IMR-90 (cell line): ENCODE results near the gene BCAS3. TPM values are rescaled to one million over a fixed set of nuclear protein-coding genes. Genes with fewer than 3 reads are reported as not detected.

Experiments used
- ATAC-seq: fragments of 200-7000 bp; cut with Tn5 transposase; 2 replicates; pipeline ENCODE4 v1.9.1; 2020; ENCODE audit warnings: low read depth, mild to moderate bottlenecking, moderate library complexity
- BruUV-seq: library from RNA; stranded (reverse); fragments of 400-500 nt; replicated peaks from 2 replicates; lab custom pipeline; 2021; lab: Mats Ljungman, UMichigan
- CTCF ChIA-PET: fragments of 300-600 bp; formaldehyde crosslinking; extraction: SDS; loops from one replicate; lab custom pipeline; 2021; ENCODE audit warnings: antibody characterized with exemption; lab: Yijun Ruan, JAX
- POLR2A ChIA-PET: fragments of 300-600 bp; sonication (Branson Sonifier 250); formaldehyde crosslinking; loops from one replicate; lab custom pipeline; 2022; ENCODE audit warnings: antibody characterized with exemption; ENCODE audit not compliant: unreplicated experiment; lab: Charles Lee
- DNase-seq: peaks from one replicate; pipeline ENCODE4 v3.0.0; 2013
- H2AFZ ChIP-seq: replicated peaks from 2 replicates; pipeline ENCODE3; 2013; ENCODE audit warnings: low read length, mild to moderate bottlenecking; ENCODE audit not compliant: poor library complexity
- H2AK5ac ChIP-seq: 2 replicates; pipeline ENCODE4 v1.6.1; 2013; ENCODE audit warnings: low read depth, low read length, inconsistent platforms
- H2AK9ac ChIP-seq: replicated peaks from 2 replicates; pipeline ENCODE3; 2013; ENCODE audit warnings: mild to moderate bottlenecking, low read depth, low read length, moderate library complexity; ENCODE audit not compliant: poor library complexity
- H2BK120ac ChIP-seq: 2 replicates; pipeline ENCODE4 v1.6.1; 2013; ENCODE audit warnings: low read depth, low read length, inconsistent platforms
- H2BK15ac ChIP-seq: 3 replicates; pipeline ENCODE4 v1.6.1; 2013; ENCODE audit warnings: low read depth, low read length, inconsistent platforms
- H2BK20ac ChIP-seq: 2 replicates; pipeline ENCODE4 v1.6.1; 2013; ENCODE audit warnings: low read depth, mild to moderate bottlenecking, inconsistent platforms, low read length, moderate library complexity
- H2BK5ac ChIP-seq: 2 replicates; pipeline ENCODE4 v1.6.1; 2013; ENCODE audit warnings: mild to moderate bottlenecking, low read depth, low read length, inconsistent platforms; ENCODE audit not compliant: poor library complexity, severe bottlenecking
- H3K14ac ChIP-seq: replicated peaks from 2 replicates; pipeline ENCODE4 v1.6.1; 2013; ENCODE audit warnings: low read depth, low read length, inconsistent platforms
- H3K18ac ChIP-seq: 2 replicates; pipeline ENCODE4 v1.6.1; 2013; ENCODE audit warnings: low read depth, low read length, control low read depth
- H3K23ac ChIP-seq: 2 replicates; pipeline ENCODE4 v1.6.1; 2013; ENCODE audit warnings: low read depth, low read length, inconsistent platforms
- H3K27ac ChIP-seq: 2 replicates; pipeline ENCODE4 v1.5.1; 2013; ENCODE audit warnings: mild to moderate bottlenecking, control low read depth, low read length; ENCODE audit not compliant: insufficient read depth
- H3K27me3 ChIP-seq: 2 replicates; pipeline ENCODE4 v1.6.1; 2013; ENCODE audit warnings: low read length; ENCODE audit not compliant: control insufficient read depth, insufficient read depth
- H3K36me3 ChIP-seq: 2 replicates; pipeline ENCODE4 v1.6.1; 2013; ENCODE audit warnings: low read length, mixed read lengths; ENCODE audit not compliant: control insufficient read depth, insufficient read depth
- H3K4ac ChIP-seq: 2 replicates; pipeline ENCODE4 v1.6.1; 2013; ENCODE audit warnings: low read depth, low read length, inconsistent platforms
- H3K4me1 ChIP-seq: 2 replicates; pipeline ENCODE4 v1.6.1; 2013; ENCODE audit warnings: low read length, mixed read lengths; ENCODE audit not compliant: control insufficient read depth, insufficient read depth
- H3K4me2 ChIP-seq: 2 replicates; pipeline ENCODE4 v1.6.1; 2013; ENCODE audit warnings: low read depth, mild to moderate bottlenecking, control low read depth, low read length, moderate library complexity
- H3K4me3 ChIP-seq: 2 replicates; pipeline ENCODE4 v1.5.1; 2013; ENCODE audit warnings: low read depth, mild to moderate bottlenecking, control low read depth, low read length, moderate library complexity; ENCODE audit not compliant: insufficient read depth
- H3K56ac ChIP-seq: 2 replicates; pipeline ENCODE4 v1.6.1; 2013; ENCODE audit warnings: low read length, inconsistent platforms; ENCODE audit not compliant: insufficient read depth; ENCODE audit errors: extremely low read depth
- H3K79me1 ChIP-seq, 2 experiments: 2 replicates each; pipeline ENCODE4 v1.6.1; 2013; ENCODE audit warnings: low read length in 2 of 2, inconsistent platforms in 1 of 2, low read depth in 1 of 2
- H3K9ac ChIP-seq: 2 replicates; pipeline ENCODE4 v1.6.1; 2013; ENCODE audit warnings: low read depth, low read length, control low read depth
- H3K9me1 ChIP-seq: 2 replicates; pipeline ENCODE4 v1.6.1; 2013; ENCODE audit warnings: low read length, inconsistent platforms; ENCODE audit not compliant: insufficient read depth
- H3K9me3 ChIP-seq: 2 replicates; pipeline ENCODE4 v1.6.1; 2013; ENCODE audit warnings: low read length; ENCODE audit not compliant: control insufficient read depth, insufficient read depth
- H4K20me1 ChIP-seq: 2 replicates; pipeline ENCODE4 v1.6.1; 2013; ENCODE audit warnings: low read length, inconsistent platforms; ENCODE audit not compliant: insufficient read depth
- H4K5ac ChIP-seq: 2 replicates; pipeline ENCODE4 v1.6.1; 2013; ENCODE audit warnings: mild to moderate bottlenecking, low read depth, low read length, control low read depth
- H4K8ac ChIP-seq, 2 experiments: 2 replicates each; pipeline ENCODE4 v1.6.1; 2013; ENCODE audit warnings: low read depth in 2 of 2, low read length in 2 of 2, control low read depth in 1 of 2, inconsistent platforms in 1 of 2
- H4K91ac ChIP-seq: 2 replicates; pipeline ENCODE4 v1.6.1; 2013; ENCODE audit warnings: low read depth, low read length, inconsistent platforms; ENCODE audit not compliant: insufficient read depth
- BHLHE40 ChIP-seq: fragments of 150-350 bp; IDR thresholded peaks from 2 replicates; pipeline ENCODE4 v1.6.1; 2016; ENCODE audit warnings: mild to moderate bottlenecking, low read depth, low read length
- CEBPB ChIP-seq: IDR thresholded peaks from 2 replicates; pipeline ENCODE4 v1.6.1; 2012; ENCODE audit warnings: low read depth, low read length, improper control_type of control experiment
- CHD1 ChIP-seq: IDR thresholded peaks from 2 replicates; pipeline ENCODE4 v1.6.1; 2012; ENCODE audit warnings: low read depth, low read length, improper control_type of control experiment
- CTCF ChIP-seq: conservative IDR thresholded peaks from 2 replicates; pipeline ENCODE4 v1.5.1; 2012; ENCODE audit warnings: mild to moderate bottlenecking, low read depth, low read length, improper control_type of control experiment
- ELK1 ChIP-seq: fragments of 150-350 bp; IDR thresholded peaks from 2 replicates; pipeline ENCODE4 v1.6.1; 2016; ENCODE audit warnings: low read depth, mild to moderate bottlenecking, low read length, moderate library complexity, borderline replicate concordance
- FOS ChIP-seq: fragments of 150-350 bp; IDR thresholded peaks from 2 replicates; pipeline ENCODE4 v1.6.1; 2016; ENCODE audit warnings: low read depth, low read length
- MAFK ChIP-seq: IDR thresholded peaks from 2 replicates; pipeline ENCODE4 v1.6.1; 2012; ENCODE audit warnings: low read depth, low read length, improper control_type of control experiment
- MAZ ChIP-seq: IDR thresholded peaks from 2 replicates; pipeline ENCODE4 v1.6.1; 2012; ENCODE audit warnings: low read depth, mild to moderate bottlenecking, low read length, improper control_type of control experiment, moderate library complexity, borderline replicate concordance
- MXI1 ChIP-seq: IDR thresholded peaks from 2 replicates; pipeline ENCODE4 v1.6.1; 2012; ENCODE audit warnings: low read depth, mild to moderate bottlenecking, low read length, moderate library complexity, borderline replicate concordance
- NFE2L2 ChIP-seq: fragments of 150-350 bp; IDR thresholded peaks from 2 replicates; pipeline ENCODE4 v1.6.1; 2016; ENCODE audit warnings: low read depth, mild to moderate bottlenecking, low read length
- POLR2A ChIP-seq: IDR thresholded peaks from 2 replicates; pipeline ENCODE4 v1.6.1; 2012; ENCODE audit warnings: mild to moderate bottlenecking, low read depth, low read length
- RAD21 ChIP-seq: IDR thresholded peaks from 2 replicates; pipeline ENCODE4 v1.6.1; 2012; ENCODE audit warnings: low read length, improper control_type of control experiment
- RCOR1 ChIP-seq: IDR thresholded peaks from 2 replicates; pipeline ENCODE4 v1.6.1; 2012; ENCODE audit warnings: mild to moderate bottlenecking, low read length, improper control_type of control experiment; ENCODE audit not compliant: insufficient replicate concordance
- RFX5 ChIP-seq: IDR thresholded peaks from 2 replicates; pipeline ENCODE4 v1.8.0; 2012; ENCODE audit warnings: low read depth, mild to moderate bottlenecking, low read length, moderate library complexity
- SMC3 ChIP-seq: fragments of 150-350 bp; IDR thresholded peaks from 2 replicates; pipeline ENCODE4 v1.6.1; 2016; ENCODE audit warnings: low read depth, mild to moderate bottlenecking, antibody characterized with exemption, low read length, moderate library complexity
- USF2 ChIP-seq: fragments of 150-350 bp; IDR thresholded peaks from 2 replicates; pipeline ENCODE4 v1.6.1; 2017; ENCODE audit warnings: mild to moderate bottlenecking, antibody characterized with exemption, low read length, low read depth
- WGBS, 2 experiments: methylation state at CpG; one replicate each; pipeline versions ENCODE4 v1.1.5 to v1.1.7; 2013; ENCODE audit warnings: missing lambda C conversion rate in 2 of 2; ENCODE audit not compliant: insufficient read length in 1 of 2; ENCODE audit errors: extremely low coverage in 2 of 2; 5-methylcytosine and 5-hydroxymethylcytosine counted together
- dilution Hi-C: fragments of 300-500 bp; cut with HindIII; formaldehyde crosslinking; loops from one replicate; pipeline ENCODE4 v1.14.3; 2018; ENCODE audit warnings: low sequenced_read_pairs; ENCODE audit not compliant: unreplicated experiment
- in situ Hi-C: fragments of 300-500 bp; cut with MboI; formaldehyde crosslinking; loops from 3 replicates; pipeline ENCODE4 v1.14.3; 2019; ENCODE audit warnings: low sequenced_read_pairs, inconsistent platforms, mixed read lengths
- intact Hi-C: fragments of 100-400 bp; cut with micrococcal nuclease; formaldehyde crosslinking; loops from 2 replicates; pipeline ENCODE4 v1.10.0; 2022
- polyA plus RNA-seq, 3 experiments: library from polyadenylated mRNA; depleted of rRNA; stranded (reverse); fragments of >200 nt; gene quantifications; 2 replicates each; pipeline ENCODE4 v1.2.3, GENCODE V29; 2012; ENCODE audit warnings: low replicate concordance in 1 of 3
- total RNA-seq: library from RNA; depleted of rRNA; stranded (reverse); fragments of >200 nt; gene quantifications from 2 replicates; pipeline ENCODE4 v1.2.3, GENCODE V29; 2012

The BCAS3 gene
- total and polyA plus RNA-seq, 2 of the 4 experiments (the other 2 are of a cell fraction), result 6.3 to 27.1 TPM

- no peak overlapping the region for H2BK5ac ChIP-seq
- dilution Hi-C loops, result no loop called here
- H3K27me3 ChIP-seq, result no peaks in the 10 kb centered on the region
- no peak for ATAC-seq
- no peak overlapping the region for H3K4me3 ChIP-seq
- no peak for DNase-seq
- no peak overlapping the region for H4K5ac ChIP-seq
- H4K8ac ChIP-seq, result no peak overlapping the region
- no peak overlapping the region for H3K18ac ChIP-seq
- H2BK120ac ChIP-seq, result no peak overlapping the region
- H3K27ac ChIP-seq, result no peak overlapping the region
- H3K4me1 ChIP-seq, result no peaks in the 10 kb centered on the region
- no peak overlapping the region for H3K4ac ChIP-seq
- H3K9ac ChIP-seq, result no peak overlapping the region
- no peak overlapping the region for H2BK20ac ChIP-seq
- in situ Hi-C loops, result no loop called here
- no CpG with 5 or more reads among the region's 2 CpGs for WGBS, 2 experiments
- no peaks in the 10 kb centered on the region for H4K20me1 ChIP-seq
- ChIA-PET POLR2A (no interaction called here), CTCF (no interaction called here)
- no peaks in the 10 kb centered on the region for H3K36me3 ChIP-seq
- H2AFZ ChIP-seq, result no peak overlapping the region
- no peak overlapping the region for H2BK15ac ChIP-seq
- no peak overlapping the region for H2AK5ac ChIP-seq
- no TSS peak for BruUV-seq
- H3K14ac ChIP-seq, result no peak overlapping the region
- no peaks in the 10 kb centered on the region for H3K9me1 ChIP-seq
- no peak overlapping the region for H3K4me2 ChIP-seq
- no peak overlapping the region for H4K91ac ChIP-seq
- no peak for TF ChIP-seq ELK1
- no peak for TF ChIP-seq BHLHE40
- no peak for TF ChIP-seq MAFK
- TF ChIP-seq RCOR1, result no peak
- TF ChIP-seq CEBPB, result no peak
- TF ChIP-seq RFX5, result no peak
- no peak for TF ChIP-seq CTCF
- TF ChIP-seq RAD21, result no peak
- no peak for TF ChIP-seq MXI1
- TF ChIP-seq FOS, result no peak
- no peak for TF ChIP-seq NFE2L2
- no peak for TF ChIP-seq USF2
- TF ChIP-seq SMC3, result no peak
- no peak for TF ChIP-seq MAZ
- TF ChIP-seq POLR2A, result no peak
- no peak for TF ChIP-seq CHD1
- H3K79me1 ChIP-seq, result no peaks in the 10 kb centered on the region
- intact Hi-C loops, result no loop called here
- H3K9me3 ChIP-seq, result no peaks in the 10 kb centered on the region
- H3K23ac ChIP-seq, result no peak overlapping the region
- no peak overlapping the region for H2AK9ac ChIP-seq
- H3K56ac ChIP-seq, result no peak overlapping the region
Measured at GRCh38 chr17:61188081-61188480, 510.4 kb downstream of the BCAS3 start.
